HepG2 (cell line): ENCODE measurements around the gene FTSJ1. TPM values are rescaled to one million over a fixed set of nuclear protein-coding genes. Genes with fewer than 3 reads are reported as not detected.

ENCODE experiments used
- MBNL3 ChIP-seq: fragments of 250-450 bp; sonication (Bioruptor Pico); conservative IDR thresholded peaks from 2 replicates; pipeline ENCODE4 v1.8.0; 2022; ENCODE audit warnings: mild to moderate bottlenecking, inconsistent platforms
- MYC ChIP-seq: sonication (generic); formaldehyde crosslinking; IDR thresholded peaks from 2 replicates; pipeline ENCODE4 v1.9.0; 2021; ENCODE audit warnings: missing genetic modification reagents, borderline replicate concordance
- SAP130 ChIP-seq: IDR thresholded peaks from 2 replicates; pipeline ENCODE4 v1.6.1; 2016; ENCODE audit warnings: low read depth
- polyA plus RNA-seq, 8 experiments: library from polyadenylated mRNA; depleted of rRNA in 3 of 8; stranded (reverse) in 7 of 8; unstranded in 1 of 8; fragments of >200 nt; fragmentation: Illumina TruSeq in 4 of 8; extraction: Trizol in 4 of 8; gene quantifications; 2 replicates each; pipeline versions ENCODE4 v1.2.1 to v1.2.3, GENCODE V29; 2011 to 2016; ENCODE audit warnings: low read depth in 4 of 8, missing spikeins in 1 of 8, mixed read lengths in 1 of 8; ENCODE audit not compliant: insufficient read depth in 1 of 8
- total RNA-seq, 5 experiments: library from RNA; depleted of rRNA; stranded (reverse); fragments of >200 nt; fragmentation: Illumina TruSeq; extraction: Trizol; gene quantifications; 2 replicates each; pipeline ENCODE4 v1.2.3, GENCODE V29; 2016; ENCODE audit warnings: low read depth in 1 of 5
- TF ChIP-seq, protein P1 (sequence below): IDR thresholded peaks from 2 replicates; pipeline ENCODE4 v1.6.1; 2016; ENCODE audit warnings: low read depth, missing genetic modification reagents, missing compliant biosample characterization
- TF ChIP-seq, protein P2 (sequence below): sonication (generic); formaldehyde crosslinking; IDR thresholded peaks from 2 replicates; pipeline ENCODE4 v1.4.0; 2020; ENCODE audit warnings: missing genetic modification reagents

FTSJ1 gene
- total and polyA plus RNA-seq, 2 of the 13 experiments (the other 11 are each of a cell fraction or from before 2014, with no cell fraction given) = 30.3 to 37.9 TPM

DNA sequence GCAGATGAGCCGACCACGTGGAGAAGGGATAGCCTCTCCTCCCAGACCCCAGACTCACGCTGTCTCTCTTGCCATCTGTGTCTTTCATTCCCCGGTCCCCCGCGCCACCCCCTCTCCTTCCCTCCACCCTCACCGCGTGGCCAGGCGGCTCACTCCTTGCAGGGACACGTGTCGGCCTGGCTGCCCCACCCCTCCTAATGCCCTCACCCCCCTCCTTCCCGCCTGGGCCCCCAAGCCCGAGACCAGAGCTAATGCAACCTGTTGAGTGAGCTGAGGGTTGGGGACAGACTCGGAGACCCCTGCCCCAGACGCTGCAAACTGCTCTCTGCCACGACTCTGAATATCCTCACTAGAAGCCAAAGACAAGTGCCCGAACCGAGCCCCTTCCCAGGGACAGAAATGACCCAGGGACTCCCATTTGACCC lies 7.7 kb upstream of the FTSJ1 start (continued):
- TF ChIP-seq, protein P1, sequence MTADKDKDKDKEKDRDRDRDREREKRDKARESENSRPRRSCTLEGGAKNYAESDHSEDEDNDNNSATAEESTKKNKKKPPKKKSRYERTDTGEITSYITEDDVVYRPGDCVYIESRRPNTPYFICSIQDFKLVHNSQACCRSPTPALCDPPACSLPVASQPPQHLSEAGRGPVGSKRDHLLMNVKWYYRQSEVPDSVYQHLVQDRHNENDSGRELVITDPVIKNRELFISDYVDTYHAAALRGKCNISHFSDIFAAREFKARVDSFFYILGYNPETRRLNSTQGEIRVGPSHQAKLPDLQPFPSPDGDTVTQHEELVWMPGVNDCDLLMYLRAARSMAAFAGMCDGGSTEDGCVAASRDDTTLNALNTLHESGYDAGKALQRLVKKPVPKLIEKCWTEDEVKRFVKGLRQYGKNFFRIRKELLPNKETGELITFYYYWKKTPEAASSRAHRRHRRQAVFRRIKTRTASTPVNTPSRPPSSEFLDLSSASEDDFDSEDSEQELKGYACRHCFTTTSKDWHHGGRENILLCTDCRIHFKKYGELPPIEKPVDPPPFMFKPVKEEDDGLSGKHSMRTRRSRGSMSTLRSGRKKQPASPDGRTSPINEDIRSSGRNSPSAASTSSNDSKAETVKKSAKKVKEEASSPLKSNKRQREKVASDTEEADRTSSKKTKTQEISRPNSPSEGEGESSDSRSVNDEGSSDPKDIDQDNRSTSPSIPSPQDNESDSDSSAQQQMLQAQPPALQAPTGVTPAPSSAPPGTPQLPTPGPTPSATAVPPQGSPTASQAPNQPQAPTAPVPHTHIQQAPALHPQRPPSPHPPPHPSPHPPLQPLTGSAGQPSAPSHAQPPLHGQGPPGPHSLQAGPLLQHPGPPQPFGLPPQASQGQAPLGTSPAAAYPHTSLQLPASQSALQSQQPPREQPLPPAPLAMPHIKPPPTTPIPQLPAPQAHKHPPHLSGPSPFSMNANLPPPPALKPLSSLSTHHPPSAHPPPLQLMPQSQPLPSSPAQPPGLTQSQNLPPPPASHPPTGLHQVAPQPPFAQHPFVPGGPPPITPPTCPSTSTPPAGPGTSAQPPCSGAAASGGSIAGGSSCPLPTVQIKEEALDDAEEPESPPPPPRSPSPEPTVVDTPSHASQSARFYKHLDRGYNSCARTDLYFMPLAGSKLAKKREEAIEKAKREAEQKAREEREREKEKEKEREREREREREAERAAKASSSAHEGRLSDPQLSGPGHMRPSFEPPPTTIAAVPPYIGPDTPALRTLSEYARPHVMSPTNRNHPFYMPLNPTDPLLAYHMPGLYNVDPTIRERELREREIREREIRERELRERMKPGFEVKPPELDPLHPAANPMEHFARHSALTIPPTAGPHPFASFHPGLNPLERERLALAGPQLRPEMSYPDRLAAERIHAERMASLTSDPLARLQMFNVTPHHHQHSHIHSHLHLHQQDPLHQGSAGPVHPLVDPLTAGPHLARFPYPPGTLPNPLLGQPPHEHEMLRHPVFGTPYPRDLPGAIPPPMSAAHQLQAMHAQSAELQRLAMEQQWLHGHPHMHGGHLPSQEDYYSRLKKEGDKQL (CRISPR knock-in tag) = no peak
- TF ChIP-seq MBNL3 (CRISPR knock-in tag) (no peak), SAP130 (CRISPR knock-in tag) (peak; percentile 48; the same call in 1 of the 2 replicates), MYC (CRISPR knock-in tag) (peak; percentile 69)
- TF ChIP-seq, protein P2, sequence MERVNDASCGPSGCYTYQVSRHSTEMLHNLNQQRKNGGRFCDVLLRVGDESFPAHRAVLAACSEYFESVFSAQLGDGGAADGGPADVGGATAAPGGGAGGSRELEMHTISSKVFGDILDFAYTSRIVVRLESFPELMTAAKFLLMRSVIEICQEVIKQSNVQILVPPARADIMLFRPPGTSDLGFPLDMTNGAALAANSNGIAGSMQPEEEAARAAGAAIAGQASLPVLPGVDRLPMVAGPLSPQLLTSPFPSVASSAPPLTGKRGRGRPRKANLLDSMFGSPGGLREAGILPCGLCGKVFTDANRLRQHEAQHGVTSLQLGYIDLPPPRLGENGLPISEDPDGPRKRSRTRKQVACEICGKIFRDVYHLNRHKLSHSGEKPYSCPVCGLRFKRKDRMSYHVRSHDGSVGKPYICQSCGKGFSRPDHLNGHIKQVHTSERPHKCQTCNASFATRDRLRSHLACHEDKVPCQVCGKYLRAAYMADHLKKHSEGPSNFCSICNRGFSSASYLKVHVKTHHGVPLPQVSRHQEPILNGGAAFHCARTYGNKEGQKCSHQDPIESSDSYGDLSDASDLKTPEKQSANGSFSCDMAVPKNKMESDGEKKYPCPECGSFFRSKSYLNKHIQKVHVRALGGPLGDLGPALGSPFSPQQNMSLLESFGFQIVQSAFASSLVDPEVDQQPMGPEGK (CRISPR knock-in tag) = 0 out of 2 replicates have a peak, but pooled peaks have one; percentile 21
